Esophagus squamous epithelium (tissue), 5 donors: ENCODE measurements around the gene HVCN1. TPM values are rescaled to one million over a fixed set of nuclear protein-coding genes. Genes with fewer than 3 reads are reported as not detected.

Experiments used
- DNase-seq: peaks from one replicate; lab custom pipeline; 2025; lab: John Stamatoyannopoulos, UW
- H3K27ac ChIP-seq, 4 donors: fragments of 200-600 bp; sonication (generic); one replicate each; pipeline ENCODE4 v1.5.1; 2016 to 2019; ENCODE audit warnings: mild to moderate bottlenecking in 1 of 4
- H3K27me3 ChIP-seq, 4 donors: fragments of 200-600 bp; sonication (generic); 1 replicate in 3 of 4; 2 replicates in 1 of 4; pipeline versions ENCODE4 v1.5.1 to v1.6.0; 2017 to 2021; ENCODE audit warnings: antibody characterized with exemption in 1 of 4
- H3K36me3 ChIP-seq, 3 donors: fragments of 200-600 bp; sonication (generic); one replicate each; pipeline ENCODE4 v1.5.1; 2016 to 2019
- H3K4me1 ChIP-seq, 3 donors: fragments of 200-600 bp; sonication (generic); one replicate each; pipeline ENCODE4 v1.5.1; 2017 to 2019
- H3K4me3 ChIP-seq, 4 donors: fragments of 200-600 bp; sonication (generic); 1 replicate in 3 of 4; 2 replicates in 1 of 4; pipeline ENCODE4 v1.5.1; 2016 to 2019; ENCODE audit warnings: mild to moderate bottlenecking in 2 of 4, moderate library complexity in 1 of 4
- H3K9me3 ChIP-seq, 3 donors: fragments of 200-600 bp; sonication (generic); one replicate each; pipeline ENCODE4 v1.5.1; 2016 to 2019
- CTCF ChIP-seq, 6 experiments: fragments of 450-650 bp in 4 of 6; fragments of 200-600 bp in 2 of 6; sonication (generic) in 2 of 6; IDR thresholded peaks; one replicate each; pipeline ENCODE4 v1.5.1; 2016 to 2019; ENCODE audit warnings: antibody characterized with exemption in 6 of 6, mild to moderate bottlenecking in 4 of 6, moderate library complexity in 4 of 6
- POLR2A ChIP-seq, 4 donors: fragments of 450-650 bp; IDR thresholded peaks; one replicate each; pipeline ENCODE4 v1.6.1; 2017; ENCODE audit warnings: antibody characterized with exemption in 4 of 4, mild to moderate bottlenecking in 4 of 4, moderate library complexity in 3 of 4
- WGBS, 2 donors: methylation state at CpG; one replicate each; pipeline ENCODE4 v1.1.5; 2018; 5-methylcytosine and 5-hydroxymethylcytosine counted together
- intact Hi-C: fragments of 100-400 bp; cut with DNase I; formaldehyde crosslinking; loops from one replicate; pipeline ENCODE4 v1.15.0; 2022
- total RNA-seq, 4 donors: library from RNA; depleted of rRNA; stranded (reverse); fragments of >200 nt; gene quantifications; one replicate each; pipeline ENCODE4 v1.1.0, GENCODE V29; 2016
- donor health status: DM: yes; HTN: yes; CAD: no.

Gene HVCN1
- total RNA-seq, 4 donors from 2014 or later, result 1.0 to 5.7 (median 1.7) TPM

- Histone ChIP-seq H3K27me3 (peaks cover 0 to 22% (median 0%) of the 10 kb centered on the region in 4 donors), H3K4me3 (peak overlapping the region in 2 of 4 donors; percentile 68 to 85), H3K9me3 (no peaks in the 10 kb centered on the region), H3K4me1 (peaks cover 8 to 34% (median 16%) of the 10 kb centered on the region in 3 donors), H3K27ac (no peak overlapping the region), H3K36me3 (no peaks in the 10 kb centered on the region)
- no peak for DNase-seq
- 89 to 93% methylated on average over 13 of the region's 15 CpGs for WGBS, 2 donors
- TF ChIP-seq CTCF (IDR thresholded peaks at IDR 0.05) (no peak), POLR2A (IDR thresholded peaks at IDR 0.05) (no peak)
- intact Hi-C loops, result no loop called here
These were observed 1.3 kb downstream of the HVCN1 start for GRCh38 chr12:110687396-110688169.

GRCh38 chr12:110686294-110686903 is 2.5 kb downstream of the HVCN1 start:
- no peak overlapping the region for H3K4me3 ChIP-seq
- no peaks in the 10 kb centered on the region for H3K36me3 ChIP-seq
- DNase-seq, result no peak
- WGBS, 2 donors, result 76 to 84% methylated on average over 3 of the region's 3 CpGs
- TF ChIP-seq CTCF (IDR thresholded peaks at IDR 0.05), result no peak
- no peak for TF ChIP-seq POLR2A (IDR thresholded peaks at IDR 0.05)
- H3K4me1 ChIP-seq, result peaks cover 8 to 34% (median 16%) of the 10 kb centered on the region in 3 donors
- intact Hi-C loops, result no loop called here
- H3K27ac ChIP-seq, result no peak overlapping the region
- H3K27me3 ChIP-seq, result peaks cover 0 to 22% (median 0%) of the 10 kb centered on the region in 4 donors
- H3K9me3 ChIP-seq, result no peaks in the 10 kb centered on the region

GRCh38 chr12:110684312-110684836 is 4.5 kb downstream of the HVCN1 start:
- Histone ChIP-seq H3K9me3 (no peaks in the 10 kb centered on the region), H3K4me3 (no peak overlapping the region), H3K36me3 (no peaks in the 10 kb centered on the region), H3K27ac (no peak overlapping the region), H3K4me1 (peaks cover 5 to 23% (median 9%) of the 10 kb centered on the region in 3 donors), H3K27me3 (peaks cover 0 to 22% (median 0%) of the 10 kb centered on the region in 4 donors)
- 66 to 72% methylated on average over 7 of the region's 7 CpGs for whole genome bisulfite sequencing, 2 donors
- TF ChIP-seq CTCF (IDR thresholded peaks at IDR 0.05) (no peak), POLR2A (IDR thresholded peaks at IDR 0.05) (no peak)
- DNase-seq, result no peak
- intact Hi-C loops, result no loop called here

- Histone ChIP-seq H3K4me1 (peaks cover 0 to 18% (median 8%) of the 10 kb centered on the region in 3 donors), H3K9me3 (no peaks in the 10 kb centered on the region), H3K27me3 (peaks cover 0 to 17% (median 0%) of the 10 kb centered on the region in 4 donors), H3K36me3 (no peaks in the 10 kb centered on the region), H3K27ac (no peak overlapping the region), H3K4me3 (no peak overlapping the region)
- intact Hi-C loops, result no loop called here
- no peak for DNase-seq
- TF ChIP-seq CTCF (IDR thresholded peaks at IDR 0.05) (no peak), POLR2A (IDR thresholded peaks at IDR 0.05) (no peak)
- 97 to 98% methylated on average over 2 of the region's 2 CpGs for WGBS, 2 donors
These were observed 5.0 kb downstream of the HVCN1 start for GRCh38 chr12:110683888-110684287.

GRCh38 chr12:110680032-110680431 is 8.9 kb downstream of the HVCN1 start:
- Histone ChIP-seq H3K4me3 (no peak overlapping the region), H3K36me3 (no peaks in the 10 kb centered on the region), H3K27me3 (no peaks in the 10 kb centered on the region), H3K4me1 (peaks cover 0 to 7% (median 0%) of the 10 kb centered on the region in 3 donors), H3K27ac (no peak overlapping the region), H3K9me3 (no peaks in the 10 kb centered on the region)
- WGBS, 2 donors, result 71 to 80% methylated on average over 1 of the region's 1 CpG
- no peak for DNase-seq
- TF ChIP-seq POLR2A (IDR thresholded peaks at IDR 0.05), result no peak
- TF ChIP-seq CTCF (IDR thresholded peaks at IDR 0.05), result no peak
- intact Hi-C loops, result no loop called here
